Activated CD4-positive, alpha-beta T cell treated with anti-CD3 and anti-CD28 coated beads, Interleukin-2, amount 10 ng/mL, durations not matched to agents 24 days and 14 days (primary cell): ENCODE results near the gene SYDE1. TPM values are rescaled to one million over a fixed set of nuclear protein-coding genes. Genes with fewer than 3 reads are reported as not detected.
A peak's percentile ranks its signal among the peaks of the same experiment; 100 is the strongest.

Experiments used
- DNase-seq: peaks from one replicate; pipeline ENCODE4 v3.0.0; 2022
- H3K27ac Mint-ChIP-seq: one replicate; pipeline ENCODE4 v1.8.0; 2022; ENCODE audit warnings: mild to moderate bottlenecking, mixed read lengths
- H3K27me3 Mint-ChIP-seq: one replicate; pipeline ENCODE4 v1.8.0; 2022; ENCODE audit warnings: mixed read lengths
- H3K36me3 Mint-ChIP-seq: one replicate; pipeline ENCODE4 v1.8.0; 2022; ENCODE audit warnings: low read depth, mild to moderate bottlenecking, mixed read lengths
- H3K4me1 Mint-ChIP-seq: one replicate; pipeline ENCODE4 v1.8.0; 2021; ENCODE audit warnings: mixed read lengths
- H3K4me3 Mint-ChIP-seq: one replicate; pipeline ENCODE4 v1.8.0; 2022; ENCODE audit warnings: mild to moderate bottlenecking, moderate library complexity, mixed read lengths
- H3K9me3 Mint-ChIP-seq: one replicate; pipeline ENCODE4 v1.8.0; 2021; ENCODE audit warnings: mixed read lengths
- intact Hi-C: fragments of 100-400 bp; cut with micrococcal nuclease; formaldehyde crosslinking; loops from one replicate; pipeline ENCODE4 v1.15.1; 2023
- total RNA-seq: library from RNA; stranded (reverse); gene quantifications from 2 replicates; pipeline ENCODE4 v1.2.3, GENCODE V29; 2022

SYDE1 gene
- total RNA-seq, 1 donor from 2014 or later, result 1.1 TPM

- peaks cover 19% of the 10 kb centered on the region for H3K36me3 Mint-ChIP-seq
- H3K4me1 Mint-ChIP-seq, result no peaks in the 10 kb centered on the region
- DNase-seq, result no peak
- no peak overlapping the region for H3K4me3 Mint-ChIP-seq
- H3K27ac Mint-ChIP-seq, result no peak overlapping the region
- intact Hi-C loops, result no loop called here
- H3K27me3 Mint-ChIP-seq, result peaks cover 2% of the 10 kb centered on the region
- H3K9me3 Mint-ChIP-seq, result no peaks in the 10 kb centered on the region
These were observed 6.3 kb downstream of the SYDE1 start for GRCh38 chr19:15113245-15114152.

- intact Hi-C loops, result no loop called here
- H3K36me3 Mint-ChIP-seq, result peaks cover 26% of the 10 kb centered on the region
These were observed 6.9 kb downstream of the SYDE1 start for GRCh38 chr19:15114153-15114540.

GRCh38 chr19:15115080-15115479, 7.9 kb downstream of the SYDE1 start:
- H3K27me3 Mint-ChIP-seq, result no peaks in the 10 kb centered on the region
- intact Hi-C loops, result no loop called here
- no peaks in the 10 kb centered on the region for H3K9me3 Mint-ChIP-seq

More at GRCh38 chr19:15114153-15114540, 6.9 kb downstream of the SYDE1 start:
- DNase-seq, result no peak
- Mint-ChIP-seq H3K4me1 (no peaks in the 10 kb centered on the region), H3K4me3 (no peak overlapping the region), H3K27ac (no peak overlapping the region), H3K27me3 (no peaks in the 10 kb centered on the region), H3K9me3 (no peaks in the 10 kb centered on the region)

GRCh38 chr19:15115762-15116615, 8.8 kb downstream of the SYDE1 start:
- Mint-ChIP-seq H3K27me3 (no peaks in the 10 kb centered on the region), H3K4me3 (no peak overlapping the region), H3K36me3 (peaks cover 40% of the 10 kb centered on the region), H3K9me3 (no peaks in the 10 kb centered on the region), H3K27ac (no peak overlapping the region), H3K4me1 (no peaks in the 10 kb centered on the region)
- no peak for DNase-seq
- intact Hi-C loops, result no loop called here

More at GRCh38 chr19:15115080-15115479, 7.9 kb downstream of the SYDE1 start:
- no peak overlapping the region for H3K27ac Mint-ChIP-seq
- no peaks in the 10 kb centered on the region for H3K4me1 Mint-ChIP-seq
- no peak overlapping the region for H3K4me3 Mint-ChIP-seq
- peaks cover 34% of the 10 kb centered on the region for H3K36me3 Mint-ChIP-seq
- DNase-seq, result no peak

- H3K4me1 Mint-ChIP-seq, result no peaks in the 10 kb centered on the region
- no peak overlapping the region for H3K27ac Mint-ChIP-seq
- no peaks in the 10 kb centered on the region for H3K9me3 Mint-ChIP-seq
- H3K36me3 Mint-ChIP-seq, result peaks cover 47% of the 10 kb centered on the region
- H3K4me3 Mint-ChIP-seq, result no peak overlapping the region
- intact Hi-C loops, result no loop called here
- no peak for DNase-seq
- H3K27me3 Mint-ChIP-seq, result no peaks in the 10 kb centered on the region
These were observed 9.7 kb downstream of the SYDE1 start for GRCh38 chr19:15116856-15117255.

GRCh38 chr19:15118248-15118647, 11.0 kb downstream of the SYDE1 start:
- no peak for DNase-seq
- H3K4me1 Mint-ChIP-seq, result no peaks in the 10 kb centered on the region
- no peaks in the 10 kb centered on the region for H3K27me3 Mint-ChIP-seq
- peaks cover 52% of the 10 kb centered on the region for H3K36me3 Mint-ChIP-seq
- H3K4me3 Mint-ChIP-seq, result no peak overlapping the region
- intact Hi-C loops, result no loop called here
- no peaks in the 10 kb centered on the region for H3K9me3 Mint-ChIP-seq
- no peak overlapping the region for H3K27ac Mint-ChIP-seq

GRCh38 chr19:15118789-15119494, 11.7 kb downstream of the SYDE1 start:
- peaks cover 4% of the 10 kb centered on the region for H3K4me1 Mint-ChIP-seq
- DNase-seq, result no peak
- H3K9me3 Mint-ChIP-seq, result no peaks in the 10 kb centered on the region
- intact Hi-C loops, result no loop called here
- H3K36me3 Mint-ChIP-seq, result peaks cover 52% of the 10 kb centered on the region
- H3K27me3 Mint-ChIP-seq, result no peaks in the 10 kb centered on the region
- H3K4me3 Mint-ChIP-seq, result no peak overlapping the region
- H3K27ac Mint-ChIP-seq, result no peak overlapping the region

GRCh38 chr19:15120135-15121026, 13.2 kb downstream of the SYDE1 start:
- Mint-ChIP-seq H3K36me3 (peaks cover 54% of the 10 kb centered on the region), H3K9me3 (no peaks in the 10 kb centered on the region), H3K27me3 (no peaks in the 10 kb centered on the region), H3K27ac (no peak overlapping the region), H3K4me1 (peaks cover 11% of the 10 kb centered on the region), H3K4me3 (no peak overlapping the region)
- DNase-seq, result peak; percentile 55
- intact Hi-C loops, result no loop called here

- peaks cover 14% of the 10 kb centered on the region for H3K4me1 Mint-ChIP-seq
- no peaks in the 10 kb centered on the region for H3K27me3 Mint-ChIP-seq
- no peak for DNase-seq
- H3K4me3 Mint-ChIP-seq, result no peak overlapping the region
- no peaks in the 10 kb centered on the region for H3K9me3 Mint-ChIP-seq
- intact Hi-C loops, result no loop called here
- H3K27ac Mint-ChIP-seq, result no peak overlapping the region
- peaks cover 44% of the 10 kb centered on the region for H3K36me3 Mint-ChIP-seq
These were observed 15.3 kb downstream of the SYDE1 start for GRCh38 chr19:15122331-15123030.

- H3K9me3 Mint-ChIP-seq, result no peaks in the 10 kb centered on the region
- peak overlapping the region; percentile 92 for H3K4me3 Mint-ChIP-seq
- intact Hi-C loops, result no loop called here
- DNase-seq, result peak; percentile 56
- no peaks in the 10 kb centered on the region for H3K27me3 Mint-ChIP-seq
- H3K27ac Mint-ChIP-seq, result peak overlapping the region; percentile 96
- H3K4me1 Mint-ChIP-seq, result peaks cover 18% of the 10 kb centered on the region
- peaks cover 37% of the 10 kb centered on the region for H3K36me3 Mint-ChIP-seq
These were observed 16.1 kb downstream of the SYDE1 start for GRCh38 chr19:15123031-15123890.

- intact Hi-C loops, result loop anchor here (2.0 kb wide), 1 partner anchor 13 kb away; no protein-coding TSS in a partner anchor
- Mint-ChIP-seq H3K27ac (peak overlapping the region; percentile 96), H3K27me3 (no peaks in the 10 kb centered on the region), H3K4me3 (peak overlapping the region; percentile 92), H3K4me1 (peaks cover 21% of the 10 kb centered on the region), H3K9me3 (no peaks in the 10 kb centered on the region), H3K36me3 (peaks cover 31% of the 10 kb centered on the region)
- DNase-seq, result peak; percentile 57
These were observed 16.7 kb downstream of the SYDE1 start for GRCh38 chr19:15123900-15124299.
